Activated CD8-positive, alpha-beta memory T cell treated with anti-CD3 and anti-CD28 coated beads, Interleukin-2, amount 50 U/mL, for 48 hours (primary cell): Measurements from ENCODE around the gene LBX2.

Experiments used
- DNase-seq: peaks from one replicate; pipeline ENCODE4 v3.0.0-alpha.2; 2020

Gene LBX2

GRCh38 chr2:74525717-74526648 lies 26.6 kb upstream of the LBX2 start, which contains the start of gene DQX1:
TSS of gene DQX1 (minus strand) at chr2:74526231. CDS start at chr2:74525729, 502 bp downstream.
- DNase-seq, result no peak

- no peak for DNase-seq
Measured at GRCh38 chr2:74524955-74525716, 25.7 kb upstream of the LBX2 start.

- no peak for DNase-seq
Measured at GRCh38 chr2:74524005-74524404, 24.6 kb upstream of the LBX2 start.

GRCh38 chr2:74522516-74522915 lies 23.1 kb upstream of the LBX2 start:
- DNase-seq, result no peak

GRCh38 chr2:74516650-74517049 lies 17.2 kb upstream of the LBX2 start:
- DNase-seq, result no peak

- peak; percentile 85 for DNase-seq
Measured at GRCh38 chr2:74515981-74516633, 16.7 kb upstream of the LBX2 start.

- no peak for DNase-seq
Measured at GRCh38 chr2:74515271-74515980, 16.0 kb upstream of the LBX2 start.

GRCh38 chr2:74514368-74515270 lies 15.2 kb upstream of the LBX2 start, which contains the start of gene TLX2:
TSS of gene TLX2 (plus strand) at chr2:74514450. CDS start at chr2:74514807, 357 bp downstream.
- no peak for DNase-seq

GRCh38 chr2:74513605-74514367 lies 14.4 kb upstream of the LBX2 start:
- peak; percentile 66 for DNase-seq

- no peak for DNase-seq
Measured at GRCh38 chr2:74512744-74513604, 13.6 kb upstream of the LBX2 start.

- DNase-seq, result no peak
Measured at GRCh38 chr2:74511104-74511989, 11.9 kb upstream of the LBX2 start.

GRCh38 chr2:74510272-74510671 lies 10.9 kb upstream of the LBX2 start:
- DNase-seq, result no peak

GRCh38 chr2:74507926-74508520 lies 8.6 kb upstream of the LBX2 start:
- DNase-seq, result no peak

- peak; percentile 99 for DNase-seq
Measured at GRCh38 chr2:74507145-74507925, 7.9 kb upstream of the LBX2 start, which contains the start of gene PCGF1. TSS of gene PCGF1 (minus strand) at chr2:74507695. CDS start at chr2:74507668, 27 bp downstream.

- DNase-seq, result no peak
Measured at GRCh38 chr2:74505448-74506246, 6.2 kb upstream of the LBX2 start.

- no peak for DNase-seq
Measured at GRCh38 chr2:74504591-74504990, 5.2 kb upstream of the LBX2 start.
